Measurements from ENCODE around the gene PCDHGA6.
"Not testable (repeated sequence)": the region's sequence is repeated elsewhere in the genome, so short reads cannot be mapped to it uniquely, and the experiment has no call there.

Gene PCDHGA6

DNA sequence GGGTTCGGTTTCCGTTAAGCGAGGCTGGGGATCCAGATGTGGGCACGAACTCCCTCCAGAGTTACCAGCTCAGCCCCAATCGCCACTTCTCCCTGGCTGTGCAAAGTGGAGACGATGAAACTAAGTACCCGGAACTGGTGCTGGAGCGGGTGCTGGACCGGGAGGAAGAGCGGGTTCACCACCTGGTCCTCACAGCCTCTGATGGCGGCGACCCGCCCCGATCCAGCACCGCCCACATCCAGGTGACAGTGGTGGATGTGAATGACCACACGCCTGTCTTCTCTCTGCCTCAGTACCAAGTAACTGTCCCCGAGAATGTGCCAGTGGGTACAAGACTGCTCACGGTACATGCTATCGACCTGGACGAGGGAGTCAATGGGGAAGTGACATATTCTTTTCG, 9.7 kb downstream of the PCDHGA6 start:
- TF ChIP-seq, protein P1, sequence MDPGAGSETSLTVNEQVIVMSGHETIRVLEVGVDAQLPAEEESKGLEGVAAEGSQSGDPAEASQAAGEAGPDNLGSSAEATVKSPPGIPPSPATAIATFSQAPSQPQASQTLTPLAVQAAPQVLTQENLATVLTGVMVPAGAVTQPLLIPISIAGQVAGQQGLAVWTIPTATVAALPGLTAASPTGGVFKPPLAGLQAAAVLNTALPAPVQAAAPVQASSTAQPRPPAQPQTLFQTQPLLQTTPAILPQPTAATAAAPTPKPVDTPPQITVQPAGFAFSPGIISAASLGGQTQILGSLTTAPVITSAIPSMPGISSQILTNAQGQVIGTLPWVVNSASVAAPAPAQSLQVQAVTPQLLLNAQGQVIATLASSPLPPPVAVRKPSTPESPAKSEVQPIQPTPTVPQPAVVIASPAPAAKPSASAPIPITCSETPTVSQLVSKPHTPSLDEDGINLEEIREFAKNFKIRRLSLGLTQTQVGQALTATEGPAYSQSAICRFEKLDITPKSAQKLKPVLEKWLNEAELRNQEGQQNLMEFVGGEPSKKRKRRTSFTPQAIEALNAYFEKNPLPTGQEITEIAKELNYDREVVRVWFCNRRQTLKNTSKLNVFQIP (CRISPR knock-in tag; IDR thresholded peaks at IDR 0.05; ENCODE audit: borderline replicate concordance, low read depth) = no peak
- no peak for TF ChIP-seq CSDC2 (CRISPR knock-in tag; IDR thresholded peaks at IDR 0.05)
- no peak for TF ChIP-seq ZC3H10 (CRISPR knock-in tag; IDR thresholded peaks at IDR 0.05)
- TF ChIP-seq, protein P2, sequence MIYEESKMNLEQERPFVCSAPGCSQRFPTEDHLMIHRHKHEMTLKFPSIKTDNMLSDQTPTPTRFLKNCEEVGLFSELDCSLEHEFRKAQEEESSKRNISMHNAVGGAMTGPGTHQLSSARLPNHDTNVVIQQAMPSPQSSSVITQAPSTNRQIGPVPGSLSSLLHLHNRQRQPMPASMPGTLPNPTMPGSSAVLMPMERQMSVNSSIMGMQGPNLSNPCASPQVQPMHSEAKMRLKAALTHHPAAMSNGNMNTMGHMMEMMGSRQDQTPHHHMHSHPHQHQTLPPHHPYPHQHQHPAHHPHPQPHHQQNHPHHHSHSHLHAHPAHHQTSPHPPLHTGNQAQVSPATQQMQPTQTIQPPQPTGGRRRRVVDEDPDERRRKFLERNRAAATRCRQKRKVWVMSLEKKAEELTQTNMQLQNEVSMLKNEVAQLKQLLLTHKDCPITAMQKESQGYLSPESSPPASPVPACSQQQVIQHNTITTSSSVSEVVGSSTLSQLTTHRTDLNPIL (CRISPR knock-in tag; IDR thresholded peaks at IDR 0.05; ENCODE audit: low read depth) = no peak
- no peak for TF ChIP-seq ZNF565 (CRISPR knock-in tag; conservative IDR thresholded peaks at IDR 0.05; ENCODE audit: low read depth)
- TF ChIP-seq ZFP3 (CRISPR knock-in tag; IDR thresholded peaks at IDR 0.05) = no peak
- no peak for TF ChIP-seq ARNTL (CRISPR knock-in tag; IDR thresholded peaks at IDR 0.05; ENCODE audit: borderline replicate concordance, low read depth)
- TF ChIP-seq PATZ1 (CRISPR knock-in tag; IDR thresholded peaks at IDR 0.05; ENCODE audit: borderline replicate concordance) = no peak
- no peak for TF ChIP-seq ISL1 (CRISPR knock-in tag; IDR thresholded peaks at IDR 0.05)
- no peak for TF ChIP-seq TOX (CRISPR knock-in tag; IDR thresholded peaks at IDR 0.05; ENCODE audit: borderline replicate concordance)
- no peak for TF ChIP-seq TCF4 (CRISPR knock-in tag; IDR thresholded peaks at IDR 0.05; ENCODE audit: borderline replicate concordance)
- TF ChIP-seq GLIS3 (CRISPR knock-in tag; IDR thresholded peaks at IDR 0.05) = no peak
- no peak for TF ChIP-seq ZFP30 (CRISPR knock-in tag; IDR thresholded peaks at IDR 0.05)
- TF ChIP-seq SNAI2 (CRISPR knock-in tag; IDR thresholded peaks at IDR 0.05) = no peak
- no peak for ATAC-seq

DNA sequence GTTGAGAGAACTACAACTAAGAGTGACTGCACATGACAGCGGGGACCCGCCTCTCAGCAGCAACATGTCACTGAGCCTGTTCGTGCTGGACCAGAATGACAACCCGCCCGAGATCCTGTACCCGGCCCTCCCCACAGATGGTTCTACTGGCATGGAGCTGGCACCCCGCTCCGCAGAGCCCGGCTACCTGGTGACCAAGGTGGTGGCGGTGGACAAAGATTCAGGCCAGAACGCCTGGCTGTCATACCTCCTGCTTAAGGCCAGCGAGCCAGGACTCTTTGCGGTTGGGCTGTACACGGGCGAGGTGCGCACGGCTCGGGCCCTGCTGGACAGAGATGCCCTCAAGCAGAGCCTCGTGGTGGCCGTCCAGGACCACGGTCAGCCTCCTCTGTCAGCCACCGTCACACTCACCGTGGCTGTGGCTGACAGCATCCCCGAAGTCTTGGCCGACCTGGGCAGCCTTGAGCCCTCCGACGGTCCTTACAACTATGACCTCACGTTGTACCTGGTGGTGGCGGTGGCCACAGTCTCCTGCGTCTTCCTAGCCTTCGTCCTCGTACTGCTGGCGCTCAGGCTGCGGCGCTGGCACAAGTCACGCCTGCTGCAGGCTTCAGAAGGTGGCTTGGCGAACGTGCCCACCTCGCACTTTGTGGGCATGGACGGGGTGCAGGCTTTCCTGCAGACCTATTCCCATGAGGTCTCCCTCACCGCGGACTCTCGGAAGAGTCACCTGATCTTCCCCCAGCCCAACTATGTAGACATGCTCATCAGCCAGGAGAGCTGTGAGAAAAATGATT, 11.0 kb downstream of the PCDHGA6 start:
- TF ChIP-seq, protein P1 (CRISPR knock-in tag; IDR thresholded peaks at IDR 0.05; ENCODE audit: borderline replicate concordance, low read depth) = no peak
- TF ChIP-seq ESRRG (CRISPR knock-in tag; IDR thresholded peaks at IDR 0.05) (no peak), OSR1 (CRISPR knock-in tag; IDR thresholded peaks at IDR 0.05) (no peak), ZNF8 (CRISPR knock-in tag; IDR thresholded peaks at IDR 0.05) (no peak), CSDC2 (CRISPR knock-in tag; IDR thresholded peaks at IDR 0.05) (no peak), RARB (CRISPR knock-in tag; IDR thresholded peaks at IDR 0.05) (no peak), GLIS3 (CRISPR knock-in tag; IDR thresholded peaks at IDR 0.05) (no peak), ARNTL (CRISPR knock-in tag; IDR thresholded peaks at IDR 0.05; ENCODE audit: borderline replicate concordance, low read depth) (no peak), ZNF70 (CRISPR knock-in tag; IDR thresholded peaks at IDR 0.05) (no peak), TCF4 (CRISPR knock-in tag; IDR thresholded peaks at IDR 0.05; ENCODE audit: borderline replicate concordance) (no peak), ISL1 (CRISPR knock-in tag; IDR thresholded peaks at IDR 0.05) (no peak), TOX (CRISPR knock-in tag; IDR thresholded peaks at IDR 0.05; ENCODE audit: borderline replicate concordance) (no peak)
- ATAC-seq = no peak

DNA sequence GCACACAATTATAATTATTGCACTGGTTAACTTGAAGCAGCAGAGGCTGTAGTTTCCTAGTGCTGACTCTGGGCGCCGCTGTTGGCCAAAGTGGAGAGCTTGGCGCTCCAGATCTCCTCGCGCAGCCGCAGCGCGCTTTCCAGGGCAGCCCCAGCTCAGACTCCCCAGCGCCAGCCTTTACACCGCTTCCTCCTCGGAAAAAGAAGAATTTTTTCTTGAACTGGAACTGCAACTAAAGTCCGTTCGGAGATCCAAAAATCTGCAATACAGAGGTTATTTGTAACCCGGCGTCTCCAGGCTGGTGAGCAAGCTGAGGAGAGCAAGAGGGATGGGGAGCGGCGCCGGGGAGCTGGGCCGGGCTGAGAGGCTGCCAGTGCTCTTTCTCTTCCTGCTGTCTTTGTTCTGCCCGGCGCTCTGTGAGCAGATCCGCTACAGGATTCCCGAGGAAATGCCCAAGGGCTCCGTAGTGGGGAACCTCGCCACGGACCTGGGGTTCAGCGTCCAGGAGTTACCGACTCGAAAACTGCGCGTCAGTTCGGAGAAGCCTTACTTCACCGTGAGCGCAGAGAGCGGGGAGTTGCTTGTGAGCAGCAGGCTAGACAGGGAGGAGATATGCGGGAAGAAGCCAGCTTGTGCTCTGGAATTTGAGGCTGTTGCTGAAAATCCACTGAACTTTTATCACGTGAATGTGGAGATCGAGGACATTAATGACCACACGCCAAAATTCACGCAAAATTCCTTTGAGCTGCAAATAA, 14.0 kb downstream of the PCDHGA6 start, which contains the start of gene PCDHGB4:
Gene PCDHGB4, plus strand, starts transcription at position 142 of the 755 bp plus-strand sequence. Its CDS starts 187 bp downstream, at position 329.
- ATAC-seq = not testable (repeated sequence)

DNA sequence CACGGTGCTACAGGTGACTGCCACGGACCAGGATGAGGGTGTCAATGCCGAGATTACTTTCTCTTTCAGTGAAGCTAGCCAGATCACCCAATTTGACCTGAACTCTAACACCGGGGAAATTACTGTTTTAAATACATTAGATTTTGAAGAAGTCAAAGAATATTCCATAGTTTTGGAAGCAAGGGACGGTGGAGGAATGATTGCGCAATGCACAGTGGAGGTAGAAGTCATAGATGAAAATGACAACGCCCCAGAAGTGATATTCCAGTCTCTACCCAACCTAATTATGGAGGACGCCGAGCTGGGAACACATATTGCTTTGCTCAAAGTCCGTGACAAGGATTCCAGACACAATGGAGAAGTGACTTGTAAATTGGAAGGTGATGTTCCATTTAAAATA, 15.0 kb downstream of the PCDHGA6 start:
- no peak for ATAC-seq
- TF ChIP-seq OSR1 (CRISPR knock-in tag; IDR thresholded peaks at IDR 0.05) (no peak), ZNF8 (CRISPR knock-in tag; IDR thresholded peaks at IDR 0.05) (no peak), CSRNP3 (CRISPR knock-in tag; IDR thresholded peaks at IDR 0.05) (no peak), ZNF565 (CRISPR knock-in tag; conservative IDR thresholded peaks at IDR 0.05; ENCODE audit: low read depth) (no peak), SNAI2 (CRISPR knock-in tag; IDR thresholded peaks at IDR 0.05) (no peak), ZFP30 (CRISPR knock-in tag; IDR thresholded peaks at IDR 0.05) (no peak), BACH2 (CRISPR knock-in tag; IDR thresholded peaks at IDR 0.05; ENCODE audit: borderline replicate concordance) (no peak), ISL1 (CRISPR knock-in tag; IDR thresholded peaks at IDR 0.05) (no peak), TCF4 (CRISPR knock-in tag; IDR thresholded peaks at IDR 0.05; ENCODE audit: borderline replicate concordance) (no peak), TOX (CRISPR knock-in tag; IDR thresholded peaks at IDR 0.05; ENCODE audit: borderline replicate concordance) (no peak), ESRRG (CRISPR knock-in tag; IDR thresholded peaks at IDR 0.05) (no peak), ZFP3 (CRISPR knock-in tag; IDR thresholded peaks at IDR 0.05) (no peak), GLIS3 (CRISPR knock-in tag; IDR thresholded peaks at IDR 0.05) (no peak), PPARA (CRISPR knock-in tag; IDR thresholded peaks at IDR 0.05; ENCODE audit: borderline replicate concordance) (no peak), ARNTL (CRISPR knock-in tag; IDR thresholded peaks at IDR 0.05; ENCODE audit: borderline replicate concordance, low read depth) (no peak), CSDC2 (CRISPR knock-in tag; IDR thresholded peaks at IDR 0.05) (no peak)
- TF ChIP-seq, protein P2 (CRISPR knock-in tag; IDR thresholded peaks at IDR 0.05; ENCODE audit: low read depth) = no peak
